Measurements from ENCODE around the gene BABAM2. TPM values are rescaled to one million over a fixed set of nuclear protein-coding genes. Genes with fewer than 3 reads are reported as not detected.

BABAM2 gene
- total and polyA plus RNA-seq, 10 of the 15 experiments (the other 5 are each of a cell fraction or from before 2014, with no cell fraction given): 30.7 to 59.9 (median 44.5) TPM

DNA sequence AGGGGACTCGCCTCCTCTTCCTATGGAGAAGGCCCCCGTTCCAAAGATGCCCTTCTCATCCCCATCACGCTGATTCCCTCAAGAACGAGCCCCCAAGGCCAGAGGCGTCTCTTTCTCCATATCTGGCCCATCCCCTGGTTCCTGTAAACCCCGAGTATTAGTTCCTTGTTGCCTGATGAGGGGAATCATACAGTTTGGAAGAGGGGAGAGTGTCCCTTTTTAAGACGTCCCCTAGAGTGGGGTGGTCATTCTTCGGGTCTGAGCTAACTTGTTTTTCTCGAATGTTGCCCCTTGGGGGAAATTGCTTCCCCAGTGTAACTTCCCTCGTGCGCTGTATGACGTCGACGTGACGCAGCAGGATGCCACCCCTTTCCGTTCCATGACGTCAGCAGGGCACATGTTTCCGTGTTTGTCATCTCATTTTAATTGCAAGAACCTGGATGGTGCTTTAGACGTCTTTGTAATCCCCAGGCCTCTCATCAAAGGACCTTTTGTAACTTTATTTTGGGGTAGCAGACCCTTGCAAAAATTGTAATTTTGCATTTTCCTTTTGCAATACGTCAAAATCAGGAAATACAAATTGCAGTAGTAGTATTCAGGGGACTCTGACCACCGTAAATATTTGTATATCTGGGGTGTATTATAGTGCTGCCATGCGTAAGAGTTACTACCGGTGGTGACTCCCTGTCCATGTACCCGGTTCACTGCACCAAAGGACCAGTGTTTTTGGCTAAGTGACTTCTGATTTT is 569 bp downstream of the BABAM2 start (continued):
- TF ChIP-seq SUZ12 (IDR thresholded peaks at IDR 0.05; ENCODE audit: unreplicated experiment) (no peak), PKNOX1 (IDR thresholded peaks at IDR 0.05) (peak; percentile 29; the same call in 1 of the 2 replicates), MYC (IDR thresholded peaks at IDR 0.05; ENCODE audit: insufficient read depth, insufficient read length, insufficient replicate concordance, low read length, severe bottlenecking) (no peak), RAD51 (IDR thresholded peaks at IDR 0.05) (peak; percentile 78), POLR2AphosphoS2 (IDR thresholded peaks at IDR 0.05; ENCODE audit: low read depth, low read length) (no peak), EP300 (IDR thresholded peaks at IDR 0.05; ENCODE audit: borderline replicate concordance in 1 of 2, control insufficient read depth in 1 of 2, low read depth in 2 of 2, low read length in 2 of 2) (0 out of 4 replicates have a peak, but pooled peaks of 1 of the 2 experiments have one; percentile 35), EED (IDR thresholded peaks at IDR 0.05; ENCODE audit: low read depth) (no peak), ZZZ3 (IDR thresholded peaks at IDR 0.05; ENCODE audit: control insufficient read depth, insufficient read length, low read depth) (no peak), CREB1 (IDR thresholded peaks at IDR 0.05; ENCODE audit: low read depth) (peak; percentile 100), PAX5 (IDR thresholded peaks at IDR 0.05; ENCODE audit: borderline replicate concordance, low read depth, low read length) (no peak), CEBPB (IDR thresholded peaks at IDR 0.05; ENCODE audit: borderline replicate concordance in 1 of 2, low read depth in 2 of 2, low read length in 2 of 2) (no peak), IRF3 (IDR thresholded peaks at IDR 0.05) (no peak), NBN (IDR thresholded peaks at IDR 0.05) (peak; percentile 99), MTA3 (IDR thresholded peaks at IDR 0.05; ENCODE audit: borderline replicate concordance, low read length) (0 out of 2 replicates have a peak, but pooled peaks have one; percentile 25), BHLHE40 (IDR thresholded peaks at IDR 0.05; ENCODE audit: borderline replicate concordance in 1 of 2, low read depth in 2 of 2, low read length in 1 of 2) (peak; percentile 57 to 79; a peak in 3 of 4 replicates), KAT2A (conservative IDR thresholded peaks at IDR 0.05; ENCODE audit: control insufficient read depth, low read depth, low read length) (no peak), ZSCAN29 (IDR thresholded peaks at IDR 0.05) (no peak), BCLAF1 (IDR thresholded peaks at IDR 0.05) (no peak), SMAD5 (IDR thresholded peaks at IDR 0.05; ENCODE audit: low read depth) (0 out of 2 replicates have a peak, but pooled peaks have one; percentile 2), RFX5 (IDR thresholded peaks at IDR 0.05; ENCODE audit: low read depth, low read length) (no peak), IKZF2 (IDR thresholded peaks at IDR 0.05) (peak in 1 of 2 experiments; percentile 36; a peak in 2 of 4 replicates)
- TF ChIP-seq, protein P1, sequence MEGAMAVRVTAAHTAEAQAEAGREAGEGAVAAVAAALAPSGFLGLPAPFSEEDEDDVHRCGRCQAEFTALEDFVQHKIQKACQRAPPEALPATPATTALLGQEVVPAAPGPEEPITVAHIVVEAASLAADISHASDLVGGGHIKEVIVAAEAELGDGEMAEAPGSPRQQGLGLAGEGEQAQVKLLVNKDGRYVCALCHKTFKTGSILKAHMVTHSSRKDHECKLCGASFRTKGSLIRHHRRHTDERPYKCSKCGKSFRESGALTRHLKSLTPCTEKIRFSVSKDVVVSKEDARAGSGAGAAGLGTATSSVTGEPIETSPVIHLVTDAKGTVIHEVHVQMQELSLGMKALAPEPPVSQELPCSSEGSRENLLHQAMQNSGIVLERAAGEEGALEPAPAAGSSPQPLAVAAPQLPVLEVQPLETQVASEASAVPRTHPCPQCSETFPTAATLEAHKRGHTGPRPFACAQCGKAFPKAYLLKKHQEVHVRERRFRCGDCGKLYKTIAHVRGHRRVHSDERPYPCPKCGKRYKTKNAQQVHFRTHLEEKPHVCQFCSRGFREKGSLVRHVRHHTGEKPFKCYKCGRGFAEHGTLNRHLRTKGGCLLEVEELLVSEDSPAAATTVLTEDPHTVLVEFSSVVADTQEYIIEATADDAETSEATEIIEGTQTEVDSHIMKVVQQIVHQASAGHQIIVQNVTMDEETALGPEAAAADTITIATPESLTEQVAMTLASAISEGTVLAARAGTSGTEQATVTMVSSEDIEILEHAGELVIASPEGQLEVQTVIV (IDR thresholded peaks at IDR 0.05; ENCODE audit: borderline replicate concordance, partially characterized antibody): no peak
